WTC11 (cell line): ENCODE data around the gene ELAVL1. TPM values are rescaled to one million over a fixed set of nuclear protein-coding genes. Genes with fewer than 3 reads are reported as not detected.

Experiments used
- ATAC-seq: fragments of 200-7000 bp; cut with Tn5 transposase; 2 replicates; pipeline ENCODE4 v1.10.0; 2021; ENCODE audit warnings: mild to moderate bottlenecking, moderate library complexity
- CTCF ChIA-PET: fragments of 300-600 bp; sonication (Branson Sonifier 250); formaldehyde crosslinking; loops from one replicate; lab custom pipeline; 2021; ENCODE audit warnings: antibody characterized with exemption; lab: Charles Lee
- POLR2A ChIA-PET: fragments of 350-600 bp; sonication (Branson Sonifier 250); formaldehyde crosslinking; loops from one replicate; lab custom pipeline; 2021; ENCODE audit warnings: antibody characterized with exemption; lab: Charles Lee
- DNase-seq: peaks from one replicate; pipeline ENCODE4 v3.0.0; 2021; ENCODE audit warnings: low spot score
- H3K27ac Mint-ChIP-seq: 2 replicates; pipeline ENCODE4 v1.8.0; 2021; ENCODE audit warnings: mixed read lengths
- H3K27me3 Mint-ChIP-seq: 2 replicates; pipeline ENCODE4 v1.8.0; 2021; ENCODE audit warnings: low read depth, mild to moderate bottlenecking, moderate library complexity, mixed read lengths
- H3K36me3 Mint-ChIP-seq: 2 replicates; pipeline ENCODE4 v1.8.0; 2021; ENCODE audit warnings: mixed read lengths
- H3K4me1 Mint-ChIP-seq: 2 replicates; pipeline ENCODE4 v1.8.0; 2022; ENCODE audit warnings: mixed read lengths
- H3K4me3 Mint-ChIP-seq: 2 replicates; pipeline ENCODE4 v1.8.0; 2021; ENCODE audit warnings: mild to moderate bottlenecking, moderate library complexity, mixed read lengths
- H3K9me3 Mint-ChIP-seq: 2 replicates; pipeline ENCODE4 v1.8.0; 2021; ENCODE audit warnings: mixed read lengths
- CREM ChIP-seq: sonication (generic); formaldehyde crosslinking; IDR thresholded peaks from 2 replicates; pipeline ENCODE4 v1.8.1; 2022; ENCODE audit warnings: mild to moderate bottlenecking, missing genetic modification reagents, moderate library complexity
- E2F4 ChIP-seq: sonication (generic); formaldehyde crosslinking; IDR thresholded peaks from 2 replicates; pipeline ENCODE4 v1.8.1; 2022; ENCODE audit warnings: low read depth, mild to moderate bottlenecking, moderate library complexity, missing genetic modification reagents, borderline replicate concordance
- E2F5 ChIP-seq: sonication (generic); formaldehyde crosslinking; IDR thresholded peaks from 2 replicates; pipeline ENCODE4 v1.8.1; 2022; ENCODE audit warnings: mild to moderate bottlenecking, moderate library complexity, missing genetic modification reagents
- EMX1 ChIP-seq: fragments of 250-450 bp; sonication (Bioruptor Pico); IDR thresholded peaks from 2 replicates; pipeline ENCODE4 v1.8.0; 2021; ENCODE audit warnings: mild to moderate bottlenecking
- FOXJ3 ChIP-seq: sonication (generic); formaldehyde crosslinking; IDR thresholded peaks from 2 replicates; pipeline ENCODE4 v1.9.0; 2021; ENCODE audit warnings: missing genetic modification reagents, mild to moderate bottlenecking, borderline replicate concordance
- MXD4 ChIP-seq: fragments of 250-450 bp; sonication (Bioruptor Pico); IDR thresholded peaks from 2 replicates; pipeline ENCODE4 v1.8.0; 2021; ENCODE audit warnings: mild to moderate bottlenecking, moderate library complexity, borderline replicate concordance
- NFATC4 ChIP-seq: fragments of 250-450 bp; sonication (Bioruptor Pico); IDR thresholded peaks from 2 replicates; pipeline ENCODE4 v1.9.0; 2021; ENCODE audit warnings: mild to moderate bottlenecking
- NR3C1 ChIP-seq: sonication (generic); formaldehyde crosslinking; conservative IDR thresholded peaks from 2 replicates; pipeline ENCODE4 v1.8.1; 2023; ENCODE audit warnings: low read depth, mild to moderate bottlenecking, missing genetic modification reagents
- OVOL2 ChIP-seq: fragments of 250-450 bp; sonication (Bioruptor Pico); IDR thresholded peaks from 2 replicates; pipeline ENCODE4 v1.9.0; 2021; ENCODE audit warnings: mild to moderate bottlenecking, borderline replicate concordance
- PRDM15 ChIP-seq: sonication (generic); formaldehyde crosslinking; IDR thresholded peaks from 2 replicates; pipeline ENCODE4 v1.8.0; 2022; ENCODE audit warnings: missing genetic modification reagents
- PRRX2 ChIP-seq: fragments of 250-450 bp; sonication (Bioruptor Pico); IDR thresholded peaks from 2 replicates; pipeline ENCODE4 v1.8.0; 2021; ENCODE audit warnings: mild to moderate bottlenecking
- RELA ChIP-seq: sonication (generic); formaldehyde crosslinking; IDR thresholded peaks from 2 replicates; pipeline ENCODE4 v1.8.1; 2022; ENCODE audit warnings: missing genetic modification reagents, mild to moderate bottlenecking, borderline replicate concordance
- SOX15 ChIP-seq: fragments of 250-450 bp; sonication (Bioruptor Pico); IDR thresholded peaks from 2 replicates; pipeline ENCODE4 v1.9.0; 2021; ENCODE audit warnings: mild to moderate bottlenecking
- ZNF138 ChIP-seq: sonication (generic); formaldehyde crosslinking; conservative IDR thresholded peaks from 2 replicates; pipeline ENCODE4 v1.8.1; 2022; ENCODE audit warnings: mild to moderate bottlenecking, moderate library complexity, missing genetic modification reagents
- ZNF263 ChIP-seq: sonication (generic); formaldehyde crosslinking; IDR thresholded peaks from 2 replicates; pipeline ENCODE4 v1.8.1; 2022; ENCODE audit warnings: low read depth, mild to moderate bottlenecking, moderate library complexity, missing genetic modification reagents
- ZNF281 ChIP-seq: sonication (generic); formaldehyde crosslinking; IDR thresholded peaks from 2 replicates; pipeline ENCODE4 v1.8.0; 2023; ENCODE audit warnings: mild to moderate bottlenecking, missing genetic modification reagents
- ZNF423 ChIP-seq: fragments of 250-450 bp; sonication (Bioruptor Pico); IDR thresholded peaks from 2 replicates; pipeline ENCODE4 v2.1.2; 2022; ENCODE audit warnings: mild to moderate bottlenecking, moderate library complexity
- total RNA-seq: library from RNA; stranded (reverse); gene quantifications from 3 replicates; pipeline ENCODE4 v1.2.3, GENCODE V29; 2021
- TF ChIP-seq, protein P1 (sequence below): sonication (generic); formaldehyde crosslinking; conservative IDR thresholded peaks from 2 replicates; pipeline ENCODE4 v1.8.1; 2022; ENCODE audit warnings: mild to moderate bottlenecking, missing genetic modification reagents
- TF ChIP-seq, protein P2 (sequence below): sonication (generic); formaldehyde crosslinking; IDR thresholded peaks from 2 replicates; pipeline ENCODE4 v1.8.0; 2022; ENCODE audit warnings: mild to moderate bottlenecking, missing genetic modification reagents
- TF ChIP-seq, protein P3 (sequence below): sonication (generic); formaldehyde crosslinking; IDR thresholded peaks from 2 replicates; pipeline ENCODE4 v1.8.0; 2022; ENCODE audit warnings: mild to moderate bottlenecking, missing genetic modification reagents
- TF ChIP-seq, protein P4 (sequence below): fragments of 250-450 bp; sonication (Bioruptor Pico); IDR thresholded peaks from 2 replicates; pipeline ENCODE4 v1.9.0; 2021; ENCODE audit warnings: mild to moderate bottlenecking, borderline replicate concordance

Gene ELAVL1
- total RNA-seq, 1 experiment from 2014 or later = 160 TPM

DNA sequence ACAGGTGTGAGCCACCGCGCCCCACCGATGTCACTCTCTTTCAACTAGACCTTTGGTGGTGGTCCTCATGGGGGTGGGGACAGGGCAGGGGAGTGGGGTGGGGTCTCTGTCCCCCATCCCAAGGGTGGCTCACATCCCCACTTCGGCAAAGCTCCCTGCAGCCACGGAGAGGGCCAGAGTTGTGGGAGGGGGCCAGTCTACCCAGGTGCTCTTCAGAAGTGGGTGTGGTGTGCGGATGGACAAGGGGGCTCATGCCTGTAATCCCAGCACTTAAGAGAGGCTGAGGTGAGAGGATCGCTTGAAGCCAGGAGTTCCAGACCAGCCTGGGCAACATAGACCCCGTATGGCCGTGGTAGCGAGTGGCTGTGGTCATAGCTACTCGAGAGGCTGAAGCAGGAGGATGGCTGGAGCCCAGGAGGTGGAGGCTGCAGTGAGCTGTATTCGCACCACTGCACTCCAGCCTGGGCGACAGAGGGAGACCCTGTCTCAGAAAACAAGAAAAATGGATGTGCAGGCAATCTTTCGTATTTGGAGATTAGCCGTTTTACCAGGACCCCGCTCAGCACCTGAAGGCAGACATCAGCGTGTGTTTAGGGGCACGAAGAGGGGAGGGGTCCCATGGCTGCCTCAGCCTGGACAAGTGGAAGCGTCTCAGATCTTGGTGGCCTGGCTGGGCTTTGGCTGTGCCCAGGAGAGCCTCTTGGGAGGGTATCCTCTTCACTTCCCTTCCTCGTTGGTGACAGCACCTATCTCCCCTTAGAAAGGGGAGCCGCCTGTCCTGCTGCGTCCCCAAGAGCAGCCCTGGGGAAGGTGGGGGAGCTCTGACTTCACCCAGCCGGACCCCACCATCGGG, 90.0 kb downstream of the ELAVL1 start (continued):
- TF ChIP-seq E2F4 (CRISPR knock-in tag) = no peak
- TF ChIP-seq, protein P1, sequence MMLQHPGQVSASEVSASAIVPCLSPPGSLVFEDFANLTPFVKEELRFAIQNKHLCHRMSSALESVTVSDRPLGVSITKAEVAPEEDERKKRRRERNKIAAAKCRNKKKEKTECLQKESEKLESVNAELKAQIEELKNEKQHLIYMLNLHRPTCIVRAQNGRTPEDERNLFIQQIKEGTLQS (CRISPR knock-in tag) = no peak
- TF ChIP-seq E2F5 (CRISPR knock-in tag) = no peak
- TF ChIP-seq PRRX2 = no peak

DNA sequence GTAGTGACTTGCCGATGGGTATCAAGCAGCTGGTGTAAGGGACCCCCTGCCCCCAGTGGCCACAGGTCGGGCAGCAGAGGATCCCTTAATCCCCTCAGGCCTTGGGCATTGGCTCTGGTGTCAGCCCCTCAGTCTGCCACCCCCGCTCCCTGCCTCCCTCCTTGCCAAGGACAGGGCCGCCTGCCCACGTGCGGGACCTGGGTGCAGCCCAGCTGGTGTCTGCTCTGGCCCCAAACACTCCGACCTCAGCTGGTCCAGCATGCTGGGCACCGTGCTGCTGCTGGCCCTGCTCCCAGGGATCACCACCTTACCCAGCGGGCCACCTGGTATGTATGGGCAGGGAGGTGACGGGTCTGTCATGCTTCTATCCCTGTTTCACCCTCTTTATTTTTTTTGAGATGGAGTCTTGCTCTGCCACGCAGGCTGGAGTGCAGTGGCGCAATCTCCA, 90.8 kb downstream of the ELAVL1 start, which contains the start of gene TGFBR3L:
Gene TGFBR3L (plus strand): TSS at position 233 of the 448 bp plus-strand sequence.
- Mint-ChIP-seq H3K27me3 (peaks cover 51% of the 10 kb centered on the region), H3K27ac (no peak within 1 kb of the TSS), H3K9me3 (no peaks in the 10 kb centered on the region), H3K4me3 (peak within 1 kb of the TSS; percentile 58), H3K36me3 (peaks cover 11% of the 10 kb centered on the region), H3K4me1 (peaks cover 4% of the 10 kb centered on the region)
- DNase-seq (no peak), ATAC-seq (no peak)
- ChIA-PET CTCF (interaction anchor here (0.6 to 2.5 kb wide), 4 partner anchors 26 to 61 kb away, joined by 3 to 7 read pairs (median 4); partner anchors contain the start of gene LRRC8E), POLR2A (interaction anchor here (1.5 kb wide), 1 partner anchor 13 kb away, joined by 3 read pairs; no protein-coding TSS in a partner anchor)
- TF ChIP-seq ZNF138 (CRISPR knock-in tag) (no peak), RELA (CRISPR knock-in tag) (no peak), PRDM15 (no peak), EMX1 (CRISPR knock-in tag) (no peak), ZNF263 (CRISPR knock-in tag) (no peak), FOXJ3 (CRISPR knock-in tag) (no peak), SOX15 (no peak), CREM (CRISPR knock-in tag) (no peak), NFATC4 (CRISPR knock-in tag) (no peak), ZNF423 (no peak), NR3C1 (CRISPR knock-in tag) (no peak), ZNF281 (CRISPR knock-in tag) (no peak), OVOL2 (CRISPR knock-in tag) (no peak), MXD4 (CRISPR knock-in tag) (no peak)
- TF ChIP-seq, protein P2, sequence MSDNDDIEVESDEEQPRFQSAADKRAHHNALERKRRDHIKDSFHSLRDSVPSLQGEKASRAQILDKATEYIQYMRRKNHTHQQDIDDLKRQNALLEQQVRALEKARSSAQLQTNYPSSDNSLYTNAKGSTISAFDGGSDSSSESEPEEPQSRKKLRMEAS = no peak
- TF ChIP-seq, protein P3, sequence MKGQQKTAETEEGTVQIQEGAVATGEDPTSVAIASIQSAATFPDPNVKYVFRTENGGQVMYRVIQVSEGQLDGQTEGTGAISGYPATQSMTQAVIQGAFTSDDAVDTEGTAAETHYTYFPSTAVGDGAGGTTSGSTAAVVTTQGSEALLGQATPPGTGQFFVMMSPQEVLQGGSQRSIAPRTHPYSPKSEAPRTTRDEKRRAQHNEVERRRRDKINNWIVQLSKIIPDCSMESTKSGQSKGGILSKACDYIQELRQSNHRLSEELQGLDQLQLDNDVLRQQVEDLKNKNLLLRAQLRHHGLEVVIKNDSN = no peak
- TF ChIP-seq, protein P4, sequence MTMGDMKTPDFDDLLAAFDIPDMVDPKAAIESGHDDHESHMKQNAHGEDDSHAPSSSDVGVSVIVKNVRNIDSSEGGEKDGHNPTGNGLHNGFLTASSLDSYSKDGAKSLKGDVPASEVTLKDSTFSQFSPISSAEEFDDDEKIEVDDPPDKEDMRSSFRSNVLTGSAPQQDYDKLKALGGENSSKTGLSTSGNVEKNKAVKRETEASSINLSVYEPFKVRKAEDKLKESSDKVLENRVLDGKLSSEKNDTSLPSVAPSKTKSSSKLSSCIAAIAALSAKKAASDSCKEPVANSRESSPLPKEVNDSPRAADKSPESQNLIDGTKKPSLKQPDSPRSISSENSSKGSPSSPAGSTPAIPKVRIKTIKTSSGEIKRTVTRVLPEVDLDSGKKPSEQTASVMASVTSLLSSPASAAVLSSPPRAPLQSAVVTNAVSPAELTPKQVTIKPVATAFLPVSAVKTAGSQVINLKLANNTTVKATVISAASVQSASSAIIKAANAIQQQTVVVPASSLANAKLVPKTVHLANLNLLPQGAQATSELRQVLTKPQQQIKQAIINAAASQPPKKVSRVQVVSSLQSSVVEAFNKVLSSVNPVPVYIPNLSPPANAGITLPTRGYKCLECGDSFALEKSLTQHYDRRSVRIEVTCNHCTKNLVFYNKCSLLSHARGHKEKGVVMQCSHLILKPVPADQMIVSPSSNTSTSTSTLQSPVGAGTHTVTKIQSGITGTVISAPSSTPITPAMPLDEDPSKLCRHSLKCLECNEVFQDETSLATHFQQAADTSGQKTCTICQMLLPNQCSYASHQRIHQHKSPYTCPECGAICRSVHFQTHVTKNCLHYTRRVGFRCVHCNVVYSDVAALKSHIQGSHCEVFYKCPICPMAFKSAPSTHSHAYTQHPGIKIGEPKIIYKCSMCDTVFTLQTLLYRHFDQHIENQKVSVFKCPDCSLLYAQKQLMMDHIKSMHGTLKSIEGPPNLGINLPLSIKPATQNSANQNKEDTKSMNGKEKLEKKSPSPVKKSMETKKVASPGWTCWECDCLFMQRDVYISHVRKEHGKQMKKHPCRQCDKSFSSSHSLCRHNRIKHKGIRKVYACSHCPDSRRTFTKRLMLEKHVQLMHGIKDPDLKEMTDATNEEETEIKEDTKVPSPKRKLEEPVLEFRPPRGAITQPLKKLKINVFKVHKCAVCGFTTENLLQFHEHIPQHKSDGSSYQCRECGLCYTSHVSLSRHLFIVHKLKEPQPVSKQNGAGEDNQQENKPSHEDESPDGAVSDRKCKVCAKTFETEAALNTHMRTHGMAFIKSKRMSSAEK (CRISPR knock-in tag) = no peak
